ENCODE measurements around the gene MGLL. TPM values are rescaled to one million over a fixed set of nuclear protein-coding genes. Genes with fewer than 3 reads are reported as not detected.

The MGLL gene
- total and polyA plus RNA-seq, 8 donors, result 8.6 to 318 (median 16.0) TPM

DNA sequence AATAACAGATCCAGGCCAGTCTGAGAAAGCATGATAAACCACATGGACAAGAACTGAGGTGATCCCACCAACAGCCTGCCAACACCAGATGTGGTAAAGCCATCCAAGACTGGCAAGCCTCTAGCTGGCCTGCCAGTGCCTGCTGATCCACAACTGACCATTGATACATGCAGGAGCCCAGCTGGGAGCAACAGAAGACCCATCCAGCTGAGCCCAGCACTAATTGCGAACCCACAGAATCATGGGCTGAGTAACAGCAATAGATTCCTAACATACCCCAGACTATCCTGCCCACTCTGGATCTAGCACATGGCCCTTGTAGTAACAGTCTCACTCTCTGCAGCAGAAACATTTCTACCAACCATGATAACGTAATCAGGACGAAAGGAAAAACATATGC lies 10.6 kb downstream of the MGLL start:
- TF ChIP-seq, protein P1, sequence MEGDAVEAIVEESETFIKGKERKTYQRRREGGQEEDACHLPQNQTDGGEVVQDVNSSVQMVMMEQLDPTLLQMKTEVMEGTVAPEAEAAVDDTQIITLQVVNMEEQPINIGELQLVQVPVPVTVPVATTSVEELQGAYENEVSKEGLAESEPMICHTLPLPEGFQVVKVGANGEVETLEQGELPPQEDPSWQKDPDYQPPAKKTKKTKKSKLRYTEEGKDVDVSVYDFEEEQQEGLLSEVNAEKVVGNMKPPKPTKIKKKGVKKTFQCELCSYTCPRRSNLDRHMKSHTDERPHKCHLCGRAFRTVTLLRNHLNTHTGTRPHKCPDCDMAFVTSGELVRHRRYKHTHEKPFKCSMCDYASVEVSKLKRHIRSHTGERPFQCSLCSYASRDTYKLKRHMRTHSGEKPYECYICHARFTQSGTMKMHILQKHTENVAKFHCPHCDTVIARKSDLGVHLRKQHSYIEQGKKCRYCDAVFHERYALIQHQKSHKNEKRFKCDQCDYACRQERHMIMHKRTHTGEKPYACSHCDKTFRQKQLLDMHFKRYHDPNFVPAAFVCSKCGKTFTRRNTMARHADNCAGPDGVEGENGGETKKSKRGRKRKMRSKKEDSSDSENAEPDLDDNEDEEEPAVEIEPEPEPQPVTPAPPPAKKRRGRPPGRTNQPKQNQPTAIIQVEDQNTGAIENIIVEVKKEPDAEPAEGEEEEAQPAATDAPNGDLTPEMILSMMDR (IDR thresholded peaks at IDR 0.05), result no peak
- ATAC-seq, result no peak

DNA sequence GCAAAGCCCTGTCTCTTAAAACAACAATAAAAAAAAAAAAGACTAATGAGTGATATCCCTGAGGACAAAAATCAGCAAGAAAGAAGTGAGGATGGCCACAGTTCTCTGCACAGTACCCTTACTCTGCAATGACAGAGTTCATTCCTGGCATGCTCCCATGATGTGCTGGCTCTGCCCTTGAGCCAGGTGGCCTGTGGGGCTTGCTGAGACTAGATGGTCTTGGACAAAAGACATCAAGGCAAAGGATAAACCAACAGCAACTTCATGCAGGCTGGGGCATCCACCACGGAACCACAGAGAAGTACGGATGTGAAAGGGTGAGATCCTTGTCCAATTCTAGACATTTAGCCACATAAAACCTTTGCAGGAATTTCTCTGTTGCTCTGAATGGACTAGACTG lies 12.7 kb downstream of the MGLL start:
- Histone ChIP-seq H3K36me3 (peaks cover 0 to 73% of the 10 kb centered on the region in 2 donors), H3K4me3 (no peak overlapping the region), H3K4me1 (peaks cover 0 to 10% of the 10 kb centered on the region in 2 donors), H3K9me3 (no peaks in the 10 kb centered on the region), H3K27me3 (no peaks in the 10 kb centered on the region), H3K27ac (no peak overlapping the region)
- no peak for ATAC-seq
- intact Hi-C loops (cut with DNase I), result no loop called here
- TF ChIP-seq, protein P1 (IDR thresholded peaks at IDR 0.05), result no peak
- DNase-seq, result no peak

More for the DNA sequence above, 10.6 kb downstream of the MGLL start:
- no peak overlapping the region for H3K4me3 ChIP-seq
- peaks cover 4 to 26% of the 10 kb centered on the region in 2 donors for H3K4me1 ChIP-seq
- intact Hi-C loops (cut with DNase I), result no loop called here
- H3K9me3 ChIP-seq, result no peaks in the 10 kb centered on the region
- no peak for DNase-seq
- H3K27ac ChIP-seq, result no peak overlapping the region
- H3K36me3 ChIP-seq, result peaks cover 0 to 83% of the 10 kb centered on the region in 2 donors
- no peaks in the 10 kb centered on the region for H3K27me3 ChIP-seq

DNA sequence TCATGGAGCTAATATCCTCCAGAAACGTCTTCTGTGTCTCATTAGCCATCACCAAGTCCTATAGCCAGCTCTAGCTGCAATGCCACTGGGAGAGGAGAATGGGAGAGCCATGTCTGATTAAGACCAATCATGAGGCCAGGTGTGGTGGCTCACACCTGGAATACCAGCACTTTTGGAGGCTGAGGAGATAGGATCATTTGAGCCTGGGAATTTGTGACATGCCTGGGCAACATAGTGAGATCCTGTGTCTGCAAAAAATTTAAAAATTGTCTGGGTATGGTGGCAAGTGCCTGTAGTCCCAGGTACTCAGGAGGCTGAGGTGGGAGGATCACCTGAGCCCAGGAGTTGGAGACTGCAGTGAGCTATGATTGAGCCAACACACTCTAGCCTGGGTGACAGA lies 13.1 kb downstream of the MGLL start:
- Histone ChIP-seq H3K9me3 (no peaks in the 10 kb centered on the region), H3K27me3 (no peaks in the 10 kb centered on the region), H3K4me1 (peaks cover 0 to 6% of the 10 kb centered on the region in 2 donors), H3K4me3 (no peak overlapping the region), H3K27ac (no peak overlapping the region), H3K36me3 (peaks cover 0 to 69% of the 10 kb centered on the region in 2 donors)
- ATAC-seq (no peak), DNase-seq (no peak)
- TF ChIP-seq, protein P1 (IDR thresholded peaks at IDR 0.05), result no peak
- intact Hi-C loops (cut with DNase I), result no loop called here

DNA sequence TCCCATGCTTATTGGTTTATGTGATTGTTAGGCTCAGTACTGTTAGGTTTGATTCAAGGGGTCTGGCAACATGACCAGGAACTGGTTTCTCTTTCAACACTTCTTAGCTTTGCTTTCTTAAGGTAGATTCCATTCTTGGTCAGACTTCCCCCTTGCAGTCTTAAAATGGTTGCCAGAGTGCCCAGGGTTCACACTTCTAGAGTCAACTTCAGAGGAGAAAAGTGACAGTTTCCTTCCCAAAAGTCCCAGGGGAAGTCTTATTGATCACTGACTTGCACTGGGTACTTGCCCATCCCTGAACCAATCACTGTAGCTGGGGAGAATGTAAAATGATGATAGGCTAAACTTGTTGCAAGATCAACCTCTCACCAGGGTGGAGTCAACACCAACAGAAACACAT lies 14.1 kb downstream of the MGLL start:
- ATAC-seq, result no peak
- intact Hi-C loops (cut with DNase I), result no loop called here
- H3K27ac ChIP-seq, result no peak overlapping the region
- TF ChIP-seq, protein P1 (IDR thresholded peaks at IDR 0.05), result no peak
- DNase-seq, result no peak
- H3K4me3 ChIP-seq, result no peak overlapping the region
- H3K4me1 ChIP-seq, result peaks cover 0 to 8% of the 10 kb centered on the region in 2 donors
- H3K36me3 ChIP-seq, result peaks cover 0 to 59% of the 10 kb centered on the region in 2 donors
- no peaks in the 10 kb centered on the region for H3K27me3 ChIP-seq
- no peaks in the 10 kb centered on the region for H3K9me3 ChIP-seq

DNA sequence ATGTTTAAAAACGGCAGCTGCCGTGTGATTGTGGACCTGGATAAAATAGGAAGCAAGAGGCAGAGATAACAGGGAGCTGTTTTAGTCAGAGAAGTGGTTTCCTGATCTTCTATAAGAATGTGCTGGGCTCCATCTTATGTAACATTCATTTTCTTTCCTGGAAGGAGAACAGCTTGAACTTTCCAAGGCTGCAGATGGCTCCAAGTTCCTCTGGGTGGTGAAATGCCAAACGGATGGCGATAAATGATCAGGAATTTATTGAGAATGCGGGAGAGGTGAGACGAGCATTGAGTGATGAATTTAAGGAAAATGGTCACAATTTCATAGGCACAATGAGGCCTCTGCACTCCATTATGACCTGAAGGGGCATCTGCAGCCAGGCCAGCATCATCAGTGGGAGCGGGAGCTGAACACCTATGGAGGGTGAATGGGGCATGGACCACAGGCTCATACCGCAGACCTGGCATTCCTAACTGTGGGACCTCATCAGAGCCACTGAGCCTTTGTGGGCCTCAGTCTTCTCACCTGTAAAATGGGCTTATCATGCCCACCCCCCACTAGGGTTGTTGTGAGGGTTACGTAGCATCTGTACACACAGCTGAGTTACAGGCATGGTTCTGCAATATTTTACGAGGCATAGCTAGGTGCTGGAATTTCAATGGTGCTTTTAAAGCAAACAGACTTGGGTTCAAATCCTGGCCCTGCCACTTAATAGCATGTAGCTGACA lies 17.1 kb downstream of the MGLL start:
- TF ChIP-seq, protein P1 (IDR thresholded peaks at IDR 0.05), result no peak
- Histone ChIP-seq H3K4me3 (no peak overlapping the region), H3K9me3 (no peaks in the 10 kb centered on the region), H3K4me1 (peaks cover 0 to 27% of the 10 kb centered on the region in 2 donors), H3K36me3 (peaks cover 0 to 29% of the 10 kb centered on the region in 2 donors), H3K27me3 (no peaks in the 10 kb centered on the region), H3K27ac (no peak overlapping the region)
- DNase-seq (no peak), ATAC-seq (no peak)
- intact Hi-C loops (cut with DNase I), result no loop called here
